GM19238 (cell line): ENCODE measurements around the gene HECTD2.
"Not testable (repeated sequence)": the region's sequence is repeated elsewhere in the genome, so short reads cannot be mapped to it uniquely, and the experiment has no call there.

Experiments
- DNase-seq: peaks from one replicate; pipeline ENCODE4 v3.0.0; 2011; ENCODE audit warnings: low spot score; ENCODE audit not compliant: insufficient read length

Gene HECTD2

DNA sequence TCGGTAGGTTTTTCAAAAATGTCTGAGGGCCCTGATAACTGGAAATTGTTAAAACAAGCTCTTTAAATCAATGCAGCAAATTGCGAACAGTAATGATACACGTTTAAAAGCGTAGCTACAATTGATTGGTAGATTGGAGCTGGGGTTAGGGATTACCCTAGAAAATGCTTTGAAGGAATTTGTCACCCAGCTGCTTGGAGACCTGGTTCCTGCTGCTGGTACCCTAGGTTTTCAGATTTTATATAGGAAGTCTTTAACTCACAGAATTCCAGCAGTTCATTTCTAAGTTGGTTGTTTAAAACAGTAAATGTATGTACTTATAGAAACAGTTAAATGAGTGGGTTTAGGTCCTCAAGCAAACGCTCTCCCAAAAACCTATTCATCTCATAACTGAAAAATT, 1.5 kb downstream of the HECTD2 start:
- no peak for DNase-seq

DNA sequence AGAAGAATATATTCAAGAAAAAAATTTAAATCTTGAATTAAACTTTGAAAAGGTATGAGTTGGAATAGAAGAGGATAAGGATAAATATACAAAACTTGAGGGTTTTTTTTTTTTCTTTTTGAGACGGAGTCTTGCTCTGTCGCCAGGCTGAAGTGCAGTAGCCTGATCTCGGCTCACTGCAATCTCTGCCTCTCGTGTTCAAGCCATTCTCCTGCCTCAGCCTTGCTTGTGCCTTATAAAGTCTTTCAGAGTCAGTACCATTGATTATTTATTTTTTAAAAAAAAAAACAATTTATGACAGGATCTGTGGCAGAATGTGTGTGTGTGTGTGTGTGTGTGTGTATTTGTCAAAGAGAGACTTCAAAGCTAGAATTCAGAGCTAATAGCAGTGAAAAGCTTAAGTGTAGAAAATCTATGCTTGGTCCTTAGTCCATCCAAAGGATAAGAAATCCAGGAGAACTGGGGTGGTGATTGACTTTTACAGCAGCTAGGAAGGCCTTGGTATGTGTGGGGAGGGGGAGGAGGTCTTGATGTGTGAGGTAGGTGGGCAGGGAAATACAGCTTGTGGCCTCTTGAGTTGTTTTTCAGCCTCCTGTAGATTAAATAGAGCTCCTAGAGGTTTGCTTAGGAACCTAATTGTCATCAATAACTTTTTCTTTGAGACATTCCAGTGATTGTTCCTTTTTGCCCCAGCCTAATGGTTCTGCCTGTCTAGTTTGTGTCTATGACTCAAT, 2.4 kb downstream of the HECTD2 start:
- no peak for DNase-seq

DNA sequence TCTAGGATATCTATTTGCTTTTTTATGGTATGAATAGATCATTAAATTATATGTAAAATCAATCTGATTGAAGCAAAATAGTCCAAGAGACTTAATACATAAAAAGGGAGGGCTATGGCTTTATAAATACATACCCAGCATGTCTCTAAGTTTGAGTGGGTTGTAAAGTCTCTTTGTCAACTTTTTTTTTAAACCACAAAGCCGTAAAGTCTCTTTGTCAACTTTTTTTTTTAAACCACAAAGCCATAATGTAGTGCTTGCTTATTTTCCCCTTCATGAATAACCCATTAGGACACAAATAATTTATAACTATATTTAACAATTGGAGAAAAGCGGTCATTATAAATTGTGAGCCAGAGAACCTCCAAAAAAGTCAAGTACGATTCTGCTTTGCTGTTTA, 5.7 kb downstream of the HECTD2 start:
- no peak for DNase-seq

DNA sequence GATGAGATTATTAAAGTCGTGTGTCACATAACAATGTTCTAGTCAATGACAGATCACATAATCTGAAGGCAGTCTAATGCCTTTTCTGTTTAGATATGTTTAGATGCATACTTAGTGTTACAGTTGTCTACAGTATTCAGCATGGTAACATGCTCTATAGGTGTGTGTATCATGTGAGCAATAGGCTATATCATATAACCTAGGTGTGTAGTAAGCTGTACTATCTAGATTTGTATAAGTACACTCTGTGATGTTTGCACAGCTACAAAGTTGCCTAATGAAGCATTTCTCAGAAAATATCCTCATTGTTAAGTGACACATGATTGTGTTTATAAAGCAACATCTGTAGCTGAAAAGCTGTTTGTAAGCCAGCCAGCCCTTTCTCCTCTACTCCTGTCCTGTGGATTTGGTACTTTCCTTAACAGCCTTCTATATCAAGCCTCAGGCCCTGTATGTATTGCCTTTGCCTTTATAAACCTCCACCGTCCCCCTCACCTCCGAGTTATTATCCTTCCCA, 6.3 kb downstream of the HECTD2 start:
- DNase-seq, result no peak

DNA sequence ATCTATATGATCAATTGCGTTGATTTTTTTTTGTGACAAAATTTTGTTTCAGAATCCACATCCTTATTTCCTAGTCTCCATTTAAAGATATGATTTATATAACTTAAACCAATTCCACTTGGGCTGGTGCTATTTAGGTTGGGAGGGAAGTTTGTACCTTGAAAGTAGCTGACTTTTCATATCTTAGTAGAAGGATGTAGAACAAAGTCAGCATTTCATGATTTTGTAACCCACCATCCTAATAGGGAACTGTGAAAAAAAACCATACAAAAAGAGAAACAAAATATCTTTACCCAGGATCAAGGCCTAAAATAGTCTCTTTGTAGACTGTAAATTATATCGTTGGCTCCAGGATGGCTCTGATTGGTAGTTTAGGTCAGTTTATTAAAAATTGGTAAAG, 8.3 kb downstream of the HECTD2 start:
- DNase-seq, result no peak

DNA sequence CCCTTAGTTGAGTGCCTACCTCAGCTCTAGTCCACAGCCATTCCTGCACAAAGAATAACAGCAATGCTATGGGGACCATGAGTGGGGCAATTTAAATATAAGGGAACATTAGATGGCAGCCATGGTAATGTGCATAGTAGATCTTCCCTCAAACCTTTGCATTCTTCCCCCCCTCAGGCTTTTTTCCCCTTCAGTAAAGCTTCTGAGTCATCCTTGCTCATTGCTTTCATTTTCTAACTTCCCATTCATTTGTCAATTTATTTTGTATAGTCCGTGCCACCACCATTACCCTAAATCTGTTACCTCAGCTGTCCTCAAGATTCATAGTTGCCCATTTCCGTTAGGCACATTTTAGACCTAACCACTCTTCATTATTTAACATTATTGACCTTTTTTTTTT, 10.7 kb downstream of the HECTD2 start:
- no peak for DNase-seq

DNA sequence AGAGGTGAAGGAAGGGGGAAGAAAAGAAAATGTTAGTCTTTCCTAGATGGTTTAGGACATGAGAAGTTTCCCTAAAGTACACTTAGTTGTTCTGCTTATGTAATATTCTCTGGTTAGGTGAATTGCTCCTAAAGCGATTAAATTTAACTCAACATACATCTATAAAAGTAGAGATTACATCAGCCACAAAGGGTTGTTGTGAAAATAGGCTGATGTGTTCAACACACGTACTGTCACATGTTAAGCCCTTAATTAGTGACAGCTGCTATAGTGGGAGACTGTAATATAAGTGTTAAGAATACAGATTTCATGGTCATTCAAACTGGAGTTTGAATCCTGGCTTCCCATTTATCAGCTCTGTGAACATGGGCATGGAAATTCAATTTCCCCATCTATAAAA, 12.8 kb downstream of the HECTD2 start:
- DNase-seq, result no peak

DNA sequence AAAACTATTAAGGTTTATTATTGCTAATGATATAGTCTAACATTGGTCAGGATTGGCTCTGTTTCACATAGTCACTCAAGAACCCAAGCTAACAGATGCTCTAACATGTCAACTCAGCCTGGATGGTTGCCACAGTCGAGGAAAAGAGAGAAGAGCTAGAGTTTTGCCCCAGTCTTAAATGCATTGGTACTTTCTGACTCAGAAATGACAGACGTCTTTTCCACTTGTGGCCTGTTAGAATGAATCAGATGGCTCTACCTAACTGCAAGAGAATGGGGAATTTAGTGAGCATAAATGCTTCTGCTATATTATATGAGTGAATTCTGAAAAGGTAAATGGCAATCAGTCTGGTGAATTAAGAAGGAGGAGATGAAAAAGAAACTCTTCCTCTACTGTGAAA, 13.9 kb downstream of the HECTD2 start:
- DNase-seq, result no peak

DNA sequence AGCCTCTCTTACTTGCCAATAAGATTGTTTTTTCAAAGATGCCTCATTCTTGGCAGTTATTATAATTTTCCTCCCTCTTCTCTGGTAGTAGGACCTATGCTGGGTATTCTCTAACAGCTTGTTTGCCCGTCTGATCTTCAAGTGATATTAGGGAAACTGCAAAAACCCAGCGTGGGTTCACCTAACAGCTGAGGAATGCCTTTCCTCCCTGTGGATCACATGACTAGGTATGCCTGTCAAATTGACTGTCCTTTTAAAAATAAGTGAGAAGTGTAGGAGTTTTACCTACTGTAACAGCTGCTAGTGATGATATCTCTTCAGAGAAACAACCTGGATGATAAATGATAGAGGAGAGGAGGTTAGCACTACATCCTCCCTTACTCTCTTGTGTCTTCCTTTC, 22.0 kb downstream of the HECTD2 start:
- DNase-seq, result no peak

DNA sequence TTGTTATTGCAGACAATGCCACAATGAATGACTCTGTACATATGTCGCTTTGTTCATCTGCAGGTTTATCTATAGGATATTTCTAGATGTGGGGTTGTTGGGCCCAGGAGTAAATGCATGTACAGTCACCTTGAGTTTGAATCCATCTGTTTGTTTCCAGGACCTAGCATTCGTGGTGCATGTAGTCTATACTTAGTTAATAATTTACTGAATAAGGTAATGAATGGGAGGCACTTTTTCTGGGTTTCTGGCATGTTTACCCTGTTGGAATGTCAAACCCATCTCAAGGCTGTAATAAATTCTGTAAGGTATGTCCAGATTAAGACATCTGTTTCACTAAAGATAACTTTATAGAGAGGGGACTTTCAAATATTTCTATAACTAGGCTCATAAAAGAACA, 23.5 kb downstream of the HECTD2 start:
- no peak for DNase-seq

DNA sequence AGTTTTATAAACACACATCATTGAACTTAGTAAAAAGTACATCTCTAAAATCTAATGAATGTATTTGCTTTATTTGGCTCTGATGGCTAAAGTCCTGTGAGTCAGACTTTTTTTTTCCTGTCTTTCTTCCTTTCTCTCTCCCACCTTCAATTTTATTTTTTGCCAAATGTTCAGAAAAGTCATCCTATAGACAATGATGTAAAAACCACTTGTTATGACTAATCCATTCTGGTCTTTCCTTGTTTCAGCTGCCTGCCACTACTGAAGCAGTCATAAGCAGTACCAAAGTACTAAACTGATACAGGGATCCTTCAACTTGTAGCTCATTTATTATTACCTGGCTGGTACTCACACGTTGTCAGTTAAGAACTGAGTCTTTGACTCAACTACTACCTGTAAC, 23.9 kb downstream of the HECTD2 start:
- no peak for DNase-seq

DNA sequence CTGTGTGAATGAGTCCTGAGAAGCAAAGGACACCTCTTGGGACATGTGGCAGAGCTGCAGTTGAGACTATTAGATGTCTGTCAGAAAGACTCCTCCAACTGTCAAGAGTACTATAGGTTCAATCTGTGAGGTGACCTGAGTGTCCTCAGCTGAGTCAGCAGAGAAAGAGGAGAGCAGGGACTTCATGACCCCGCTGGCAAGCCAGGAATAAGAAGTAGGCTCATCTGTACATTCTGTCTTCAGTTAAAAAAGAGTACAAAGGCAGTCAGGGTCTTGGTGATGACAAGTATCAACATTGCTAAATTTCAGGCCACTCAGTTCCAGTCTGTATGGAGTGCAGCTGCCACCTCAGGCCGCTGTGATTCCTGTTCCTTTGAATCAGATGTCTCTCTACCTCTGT, 25.1 kb downstream of the HECTD2 start:
- DNase-seq, result no peak

DNA sequence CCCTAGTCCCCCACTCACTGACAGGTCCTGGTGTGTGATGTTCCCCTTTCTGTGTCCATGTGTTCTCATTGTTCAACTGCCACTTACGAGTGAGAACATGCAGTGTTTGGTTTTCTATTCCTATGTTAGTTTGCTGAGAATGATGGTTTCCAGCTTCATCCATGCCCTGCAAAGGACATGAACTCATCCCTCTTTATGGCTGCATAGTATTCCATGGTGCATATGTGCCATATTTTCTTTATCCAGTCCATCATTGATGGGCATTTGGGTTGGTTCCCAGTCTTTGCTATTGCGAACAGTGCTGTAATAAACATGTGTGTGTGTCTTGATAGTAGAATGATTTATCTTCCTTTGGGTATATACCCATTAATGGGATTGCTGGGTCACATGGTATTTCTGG, 28.1 kb downstream of the HECTD2 start:
- not testable (repeated sequence) for DNase-seq

DNA sequence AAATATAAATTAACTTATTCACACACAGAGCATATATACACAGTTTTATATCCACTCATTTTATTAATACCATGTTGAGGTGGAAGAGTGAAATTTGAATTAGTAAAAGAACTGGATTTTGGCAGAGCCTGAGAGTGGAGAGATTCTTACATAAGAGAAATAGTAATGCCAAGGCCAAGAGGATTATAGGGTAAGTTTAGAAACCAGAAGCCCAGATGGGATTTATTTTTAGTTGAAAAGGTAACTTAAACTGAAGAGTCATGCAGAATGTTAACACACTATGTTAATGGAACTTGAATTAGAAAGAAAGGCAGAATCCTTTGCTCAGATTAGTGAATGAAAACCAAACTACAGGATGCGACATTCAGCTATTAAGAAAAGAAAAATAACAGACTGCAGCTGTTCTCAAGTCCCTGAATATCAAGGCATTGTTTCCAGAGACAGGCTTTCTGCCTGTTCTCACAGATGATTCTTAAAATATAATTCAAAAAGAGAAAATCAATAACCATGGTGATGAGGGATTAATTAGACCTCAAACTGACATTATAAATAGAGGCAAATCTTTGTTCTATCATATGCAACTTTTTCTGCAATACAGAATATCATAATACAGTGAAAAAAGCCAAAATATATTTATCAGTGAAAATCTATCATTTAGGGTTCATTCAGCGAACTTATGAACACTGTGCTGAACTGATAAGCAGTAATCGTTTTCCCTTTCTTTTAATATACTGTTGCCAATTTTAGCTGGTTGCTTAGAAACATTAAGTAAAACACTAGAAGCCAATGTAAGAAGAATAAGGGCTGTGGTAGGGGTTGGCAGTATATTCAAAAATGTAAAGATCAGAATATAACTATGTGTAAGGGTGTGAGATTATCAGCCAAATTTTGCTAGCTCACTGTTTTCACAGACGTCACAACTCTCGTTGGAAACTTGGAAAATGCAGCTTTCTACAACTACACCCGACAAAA, 34.4 kb downstream of the HECTD2 start:
- DNase-seq, result no peak

DNA sequence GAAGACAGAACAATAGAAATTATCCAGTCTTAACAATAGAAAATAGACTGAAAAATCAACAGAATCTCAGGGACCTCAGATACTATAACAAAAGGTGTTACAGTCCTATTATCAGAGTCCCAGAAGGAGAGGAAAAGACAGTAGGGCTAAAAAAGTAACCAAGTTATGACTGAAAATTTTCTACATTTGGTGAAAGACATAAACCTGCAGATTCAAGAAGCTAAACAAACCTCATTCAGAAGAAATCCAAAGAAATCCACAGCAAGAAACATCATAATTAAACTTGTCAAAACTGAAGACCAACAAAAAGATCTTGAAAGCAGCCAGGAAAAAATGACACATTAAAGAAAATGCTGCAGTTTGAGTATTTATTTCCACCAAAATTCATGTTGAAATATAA, 41.9 kb downstream of the HECTD2 start:
- no peak for DNase-seq

DNA sequence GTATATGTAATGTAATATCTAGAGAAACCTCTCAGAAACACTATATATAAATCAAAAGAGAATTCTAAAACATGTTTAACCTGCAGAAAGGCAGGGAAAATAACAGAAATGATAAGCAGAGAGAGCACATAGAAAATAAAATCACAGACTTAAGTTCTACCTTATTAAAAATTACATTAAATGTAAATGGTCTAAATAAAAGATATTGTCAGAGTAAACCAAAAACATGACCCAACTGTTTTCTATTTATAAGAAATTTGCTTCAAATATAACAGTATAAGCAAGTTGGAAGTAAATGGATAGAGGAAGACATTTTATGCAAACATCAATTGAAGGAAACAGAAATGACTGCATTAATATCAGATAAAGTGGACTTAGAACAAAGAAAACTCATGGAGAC, 43.4 kb downstream of the HECTD2 start:
- no peak for DNase-seq

DNA sequence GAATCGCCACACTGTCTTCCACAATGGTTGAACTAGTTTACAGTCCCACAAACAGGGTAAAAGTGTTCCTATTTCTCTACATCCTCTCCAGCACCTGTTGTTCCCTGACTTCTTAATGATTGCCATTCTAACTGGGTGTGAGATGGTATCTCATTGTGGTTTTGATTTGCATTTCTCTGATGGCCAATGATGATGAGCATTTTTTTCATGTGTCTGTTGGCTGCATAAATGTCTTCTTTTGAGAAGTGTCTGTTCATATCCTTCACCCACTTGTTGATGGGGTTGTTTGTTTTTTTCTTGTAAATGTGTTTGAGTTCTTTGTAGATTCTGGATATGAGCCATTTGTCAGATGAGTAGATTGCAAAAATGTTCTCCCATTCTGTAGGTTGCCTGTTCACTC, 45.0 kb downstream of the HECTD2 start:
- DNase-seq, result not testable (repeated sequence)

DNA sequence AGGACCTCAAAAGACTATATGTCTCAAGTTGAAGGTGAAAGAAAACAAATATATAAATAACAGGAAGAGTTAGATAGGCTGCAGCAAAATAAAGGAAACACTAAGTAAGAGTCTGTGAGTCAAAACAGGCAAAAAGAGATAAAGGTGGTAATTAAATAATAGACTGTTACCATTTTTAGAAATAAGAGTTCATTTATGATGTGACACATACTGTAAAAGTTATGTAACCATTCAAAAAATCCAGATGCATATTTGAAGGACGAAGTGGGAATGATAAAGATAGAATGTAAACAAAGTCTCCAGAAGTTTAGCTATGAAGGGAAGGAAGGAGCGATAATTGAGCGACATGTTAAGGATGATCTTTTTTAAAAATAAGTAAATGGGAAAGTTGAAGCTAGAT, 50.5 kb downstream of the HECTD2 start:
- DNase-seq, result no peak

DNA sequence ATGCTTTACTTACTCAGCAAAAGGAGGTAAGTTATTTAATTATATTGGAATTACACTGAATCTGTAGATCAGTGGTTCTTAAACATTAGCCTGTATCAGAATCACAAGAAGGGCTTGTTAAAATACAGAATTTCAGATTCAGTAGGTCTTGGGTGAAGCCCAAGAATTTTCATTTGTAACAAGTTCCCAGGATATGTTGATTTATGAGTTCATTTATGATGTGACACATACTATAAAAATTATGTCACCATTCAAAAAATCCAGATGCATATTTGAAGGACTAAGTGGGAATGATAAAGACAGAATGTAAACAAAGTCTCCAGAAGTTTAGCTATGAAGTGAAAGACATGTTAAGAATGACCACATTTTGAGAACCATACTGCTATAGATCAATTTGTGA, 52.3 kb downstream of the HECTD2 start:
- no peak for DNase-seq

DNA sequence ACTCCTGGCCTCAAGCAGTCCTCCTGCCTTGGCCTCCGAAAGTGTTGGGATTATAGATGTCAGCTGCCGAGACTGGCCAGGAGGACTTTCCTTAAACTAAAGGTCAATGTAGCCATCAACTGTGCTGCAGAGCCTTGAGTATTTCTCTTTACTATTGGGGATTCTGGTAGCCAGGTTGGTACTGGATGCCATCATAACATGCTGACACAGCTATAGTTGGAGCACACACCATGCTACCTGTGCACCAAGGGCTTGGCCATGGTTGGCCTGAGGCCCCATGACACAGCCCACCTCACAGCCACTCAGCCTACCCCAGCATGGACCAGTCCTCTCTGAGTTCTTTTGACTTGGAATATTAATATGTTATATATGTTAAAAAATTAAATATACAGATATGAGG, 54.4 kb downstream of the HECTD2 start:
- no peak for DNase-seq

DNA sequence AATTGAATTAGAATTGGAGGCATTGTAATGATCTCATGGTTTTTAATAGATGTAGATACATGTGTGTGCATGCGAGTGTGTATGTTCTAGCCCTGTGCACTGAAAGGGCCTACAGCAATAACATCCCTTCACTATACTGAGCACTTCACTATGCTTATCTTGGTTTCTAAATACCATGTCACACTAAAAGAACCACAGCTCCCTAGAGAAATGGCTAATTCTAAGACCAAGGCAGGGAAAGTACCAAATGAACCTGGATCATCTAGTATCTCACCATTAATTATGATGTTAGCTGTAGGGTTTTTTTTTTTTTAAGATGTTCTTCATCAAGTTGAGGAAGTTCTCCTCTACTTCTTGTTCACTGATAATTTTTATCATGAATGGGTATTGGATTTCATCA, 55.1 kb downstream of the HECTD2 start:
- no peak for DNase-seq

DNA sequence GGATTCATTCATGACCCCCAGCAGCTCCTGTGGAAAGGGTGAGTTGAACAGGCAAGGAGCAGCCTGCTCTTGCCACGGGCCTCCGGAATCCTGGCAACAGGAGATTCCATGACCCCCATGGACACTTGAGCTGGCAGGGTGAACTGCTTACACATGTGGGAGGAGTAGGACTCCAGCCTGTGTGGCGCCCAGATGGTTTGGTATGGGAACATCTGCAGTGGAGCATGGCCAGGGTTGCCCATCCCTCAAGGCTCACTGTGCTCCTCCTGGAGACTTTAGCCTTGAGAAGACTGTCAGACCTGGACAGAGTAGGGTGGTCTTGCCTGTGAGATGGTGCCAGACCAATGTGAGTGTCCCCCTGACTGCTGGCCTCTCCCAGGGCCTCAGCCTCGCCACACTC, 57.0 kb downstream of the HECTD2 start:
- DNase-seq, result no peak

DNA sequence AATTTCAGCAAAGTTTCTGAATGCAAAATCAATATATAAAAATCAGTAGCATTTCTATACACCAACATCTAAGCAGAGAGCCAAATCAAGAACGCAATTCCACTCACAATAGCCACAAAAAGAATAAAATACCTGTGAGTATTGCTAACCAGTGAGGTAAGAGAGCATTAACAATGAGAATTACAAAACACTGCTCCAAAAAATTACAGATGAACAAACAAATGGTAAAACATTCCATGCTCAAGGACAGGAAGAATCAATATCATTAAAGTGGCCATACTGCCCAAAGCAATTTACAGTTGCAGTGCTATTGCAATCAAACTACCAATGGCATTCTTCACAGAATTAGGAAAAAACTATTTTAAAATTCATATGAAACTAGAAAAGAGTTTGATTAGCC, 61.5 kb downstream of the HECTD2 start:
- no peak for DNase-seq
